Measurements from ENCODE around the gene PCDHA10. TPM values are rescaled to one million over a fixed set of nuclear protein-coding genes. Genes with fewer than 3 reads are reported as not detected.
"Not testable (repeated sequence)": the region's sequence is repeated elsewhere in the genome, so short reads cannot be mapped to it uniquely, and the experiment has no call there.

PCDHA10 gene
- total RNA-seq, 1 donor from 2014 or later: 0.25 TPM

DNA sequence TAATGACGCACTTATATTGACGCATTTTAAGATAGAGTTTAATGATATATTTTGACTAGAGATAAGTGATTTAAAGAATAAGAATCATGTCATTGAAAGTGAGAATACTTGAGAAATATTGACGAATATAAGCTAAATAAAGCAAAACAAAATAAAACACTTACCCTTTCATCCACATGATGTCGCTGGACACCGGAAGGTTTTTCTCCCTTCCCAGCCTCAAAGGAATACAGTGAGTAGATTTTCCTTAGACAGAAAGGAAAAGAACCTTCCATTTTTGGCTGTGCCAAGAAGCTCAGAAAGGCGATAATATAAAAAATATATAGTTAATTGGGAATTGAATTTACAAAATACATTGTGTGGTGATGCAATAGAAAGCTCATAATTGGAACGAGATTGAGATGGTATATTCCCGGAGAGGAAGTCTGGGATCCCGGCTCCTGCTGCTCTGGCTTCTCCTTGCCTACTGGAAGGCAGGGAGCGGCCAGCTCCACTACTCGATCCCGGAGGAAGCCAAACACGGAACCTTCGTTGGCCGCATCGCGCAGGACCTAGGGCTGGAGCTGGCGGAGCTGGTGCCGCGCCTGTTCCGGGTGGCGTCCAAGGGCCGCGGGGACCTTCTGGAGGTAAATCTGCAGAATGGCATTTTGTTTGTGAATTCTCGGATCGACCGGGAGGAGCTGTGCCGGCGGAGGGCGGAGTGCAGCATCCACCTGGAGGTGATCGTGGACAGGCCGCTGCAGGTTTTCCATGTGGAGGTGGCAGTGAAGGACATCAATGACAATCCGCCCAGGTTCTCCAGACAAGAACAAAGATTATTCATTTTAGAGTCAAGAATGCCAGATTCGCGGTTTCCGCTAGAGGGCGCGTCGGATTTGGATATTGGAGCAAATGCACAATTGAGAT, 34.1 kb upstream of the PCDHA10 start, which contains the start of gene PCDHA5:
PCDHA5 (plus strand) TSS at position 239 of the 906 bp plus-strand sequence.
- Histone ChIP-seq H3K4me3 (no peak within 1 kb of the TSS), H3K27me3 (no peaks in the 10 kb centered on the region), H3K36me3 (no peaks in the 10 kb centered on the region), H3K27ac (no peak within 1 kb of the TSS), H3K4me1 (no peaks in the 10 kb centered on the region), H3K9me3 (peaks cover 3% of the 10 kb centered on the region)
- TF ChIP-seq, protein P1, sequence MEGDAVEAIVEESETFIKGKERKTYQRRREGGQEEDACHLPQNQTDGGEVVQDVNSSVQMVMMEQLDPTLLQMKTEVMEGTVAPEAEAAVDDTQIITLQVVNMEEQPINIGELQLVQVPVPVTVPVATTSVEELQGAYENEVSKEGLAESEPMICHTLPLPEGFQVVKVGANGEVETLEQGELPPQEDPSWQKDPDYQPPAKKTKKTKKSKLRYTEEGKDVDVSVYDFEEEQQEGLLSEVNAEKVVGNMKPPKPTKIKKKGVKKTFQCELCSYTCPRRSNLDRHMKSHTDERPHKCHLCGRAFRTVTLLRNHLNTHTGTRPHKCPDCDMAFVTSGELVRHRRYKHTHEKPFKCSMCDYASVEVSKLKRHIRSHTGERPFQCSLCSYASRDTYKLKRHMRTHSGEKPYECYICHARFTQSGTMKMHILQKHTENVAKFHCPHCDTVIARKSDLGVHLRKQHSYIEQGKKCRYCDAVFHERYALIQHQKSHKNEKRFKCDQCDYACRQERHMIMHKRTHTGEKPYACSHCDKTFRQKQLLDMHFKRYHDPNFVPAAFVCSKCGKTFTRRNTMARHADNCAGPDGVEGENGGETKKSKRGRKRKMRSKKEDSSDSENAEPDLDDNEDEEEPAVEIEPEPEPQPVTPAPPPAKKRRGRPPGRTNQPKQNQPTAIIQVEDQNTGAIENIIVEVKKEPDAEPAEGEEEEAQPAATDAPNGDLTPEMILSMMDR (IDR thresholded peaks at IDR 0.05): no peak
- TF ChIP-seq POLR2A (IDR thresholded peaks at IDR 0.05): no peak
- TF ChIP-seq POLR2AphosphoS5 (IDR thresholded peaks at IDR 0.05; ENCODE audit: insufficient read depth in 1 of 2, low read depth in 1 of 2): no peak
- no peak for DNase-seq (ENCODE audit: extremely low spot score in 2 of 2)
- intact Hi-C loops (cut with DNase I): no loop called here

DNA sequence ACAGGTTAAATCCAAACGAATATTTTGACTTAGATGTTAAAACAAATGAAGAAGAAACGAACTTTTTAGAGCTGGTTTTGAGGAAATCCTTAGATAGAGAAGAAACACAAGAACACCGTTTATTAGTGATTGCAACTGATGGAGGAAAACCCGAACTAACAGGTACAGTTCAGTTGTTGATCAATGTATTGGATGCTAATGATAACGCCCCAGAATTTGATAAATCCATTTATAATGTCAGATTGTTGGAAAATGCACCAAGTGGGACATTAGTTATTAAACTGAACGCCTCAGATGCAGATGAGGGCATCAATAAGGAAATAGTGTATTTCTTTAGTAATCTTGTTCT, 33.4 kb upstream of the PCDHA10 start:
- H3K9me3 ChIP-seq: peaks cover 3% of the 10 kb centered on the region
- no peaks in the 10 kb centered on the region for H3K27me3 ChIP-seq
- no peaks in the 10 kb centered on the region for H3K36me3 ChIP-seq
- H3K27ac ChIP-seq: no peak overlapping the region
- no peak overlapping the region for H3K4me3 ChIP-seq
- no peak for DNase-seq (ENCODE audit: extremely low spot score in 2 of 2)
- intact Hi-C loops (cut with DNase I): no loop called here
- H3K4me1 ChIP-seq: no peaks in the 10 kb centered on the region
- TF ChIP-seq POLR2AphosphoS5 (IDR thresholded peaks at IDR 0.05; ENCODE audit: insufficient read depth in 1 of 2, low read depth in 1 of 2) (no peak), POLR2A (IDR thresholded peaks at IDR 0.05) (no peak)
- TF ChIP-seq, protein P1 (IDR thresholded peaks at IDR 0.05): no peak

DNA sequence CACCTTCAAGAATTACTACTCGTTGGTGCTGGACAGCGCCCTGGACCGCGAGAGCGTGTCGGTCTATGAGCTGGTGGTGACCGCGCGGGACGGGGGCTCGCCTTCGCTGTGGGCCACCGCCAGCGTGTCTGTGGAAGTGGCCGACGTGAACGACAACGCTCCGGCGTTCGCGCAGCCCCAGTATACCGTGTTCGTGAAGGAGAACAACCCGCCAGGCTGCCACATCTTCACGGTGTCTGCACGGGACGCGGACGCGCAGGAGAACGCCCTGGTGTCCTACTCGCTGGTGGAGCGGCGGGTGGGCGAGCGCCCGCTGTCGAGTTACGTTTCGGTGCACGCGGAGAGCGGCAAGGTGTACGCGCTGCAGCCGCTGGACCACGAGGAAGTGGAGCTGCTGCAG, 32.7 kb upstream of the PCDHA10 start:
- H3K36me3 ChIP-seq; H3K9me3 ChIP-seq; intact Hi-C loops (cut with DNase I); DNase-seq (ENCODE audit: extremely low spot score in 2 of 2); H3K27me3 ChIP-seq; H3K27ac ChIP-seq; H3K4me3 ChIP-seq; H3K4me1 ChIP-seq: not testable (repeated sequence)

DNA sequence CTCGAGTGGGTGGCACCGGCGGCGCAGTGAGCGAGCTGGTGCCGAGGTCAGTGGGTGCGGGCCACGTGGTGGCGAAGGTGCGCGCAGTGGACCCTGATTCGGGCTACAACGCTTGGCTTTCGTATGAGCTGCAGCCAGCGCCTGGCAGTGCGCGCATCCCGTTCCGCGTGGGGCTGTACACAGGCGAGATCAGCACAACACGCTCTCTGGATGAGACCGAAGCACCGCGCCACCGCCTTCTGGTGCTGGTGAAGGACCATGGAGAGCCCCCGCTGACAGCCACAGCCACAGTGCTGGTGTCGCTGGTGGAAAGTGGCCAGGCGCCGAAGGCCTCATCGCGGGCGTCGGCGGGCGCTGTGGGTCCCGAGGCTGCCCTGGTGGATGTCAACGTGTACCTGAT, 32.2 kb upstream of the PCDHA10 start:
- Histone ChIP-seq H3K4me3 (no peak overlapping the region), H3K36me3 (no peaks in the 10 kb centered on the region), H3K4me1 (no peaks in the 10 kb centered on the region), H3K9me3 (peaks cover 3% of the 10 kb centered on the region), H3K27ac (no peak overlapping the region), H3K27me3 (no peaks in the 10 kb centered on the region)
- no peak for DNase-seq (ENCODE audit: extremely low spot score in 2 of 2)
- TF ChIP-seq, protein P1 (IDR thresholded peaks at IDR 0.05): no peak
- no peak for TF ChIP-seq POLR2AphosphoS5 (IDR thresholded peaks at IDR 0.05; ENCODE audit: insufficient read depth in 1 of 2, low read depth in 1 of 2)
- TF ChIP-seq POLR2A (IDR thresholded peaks at IDR 0.05): no peak
- intact Hi-C loops (cut with DNase I): no loop called here

DNA sequence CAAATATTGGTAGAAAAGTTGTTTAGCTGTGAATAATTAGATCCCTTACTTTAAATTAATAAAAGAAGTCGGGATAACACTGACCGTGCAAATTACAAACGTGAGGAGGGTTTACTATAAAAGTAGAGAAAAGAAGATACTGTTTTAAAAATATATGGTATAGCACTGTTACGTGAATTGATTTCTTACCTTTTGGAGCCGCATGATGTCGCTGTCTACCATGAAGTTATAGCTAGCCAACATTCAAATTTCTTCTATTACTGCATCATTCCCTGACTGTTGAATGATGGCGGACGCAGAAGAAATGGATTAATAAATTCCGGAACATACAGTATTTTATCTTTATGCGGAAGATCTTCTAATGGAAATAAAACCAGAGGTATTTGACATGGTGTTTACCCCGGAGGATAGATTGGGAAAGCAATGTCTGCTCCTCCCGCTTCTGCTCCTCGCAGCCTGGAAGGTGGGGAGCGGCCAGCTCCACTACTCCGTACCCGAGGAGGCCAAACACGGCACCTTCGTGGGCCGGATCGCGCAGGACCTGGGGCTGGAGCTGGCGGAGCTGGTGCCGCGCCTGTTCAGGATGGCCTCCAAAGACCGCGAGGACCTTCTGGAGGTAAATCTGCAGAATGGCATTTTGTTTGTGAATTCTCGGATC, 27.9 kb upstream of the PCDHA10 start, which contains the start of gene PCDHA6:
PCDHA6 (plus strand) TSS at position 257 of the 658 bp plus-strand sequence; CDS start at position 389, 132 bp downstream.
- Histone ChIP-seq H3K4me1 (no peaks in the 10 kb centered on the region), H3K36me3 (no peaks in the 10 kb centered on the region), H3K9me3 (no peaks in the 10 kb centered on the region), H3K27ac (no peak within 1 kb of the TSS), H3K27me3 (no peaks in the 10 kb centered on the region), H3K4me3 (peak within 1 kb of the TSS in 1 of 2 donors; percentile 24)
- no peak for DNase-seq (ENCODE audit: extremely low spot score in 2 of 2)
- TF ChIP-seq POLR2A (IDR thresholded peaks at IDR 0.05) (no peak), POLR2AphosphoS5 (IDR thresholded peaks at IDR 0.05; ENCODE audit: insufficient read depth in 1 of 2, low read depth in 1 of 2) (no peak)
- TF ChIP-seq, protein P1 (IDR thresholded peaks at IDR 0.05): no peak
- intact Hi-C loops (cut with DNase I): no loop called here

Measured in vagina (tissue), 2 donors.